ENCODE data around the gene IFT43.

Gene IFT43

GRCh38 chr14:76024211-76024907, 38.8 kb downstream of the IFT43 start:
- Histone ChIP-seq H3K9me2 (replicated peaks; ENCODE audit: insufficient read depth, low read length) (no peaks in the 10 kb centered on the region), H3K9me3 (replicated peaks; ENCODE audit: insufficient read depth, low read length) (no peaks in the 10 kb centered on the region), H3K4me3 (ENCODE audit: low read length) (no peak overlapping the region; the same call in 1 of the 2 replicates), H3K36me3 (replicated peaks; ENCODE audit: insufficient read depth, low read length) (no peaks in the 10 kb centered on the region), H4K20me1 (ENCODE audit: insufficient read depth, low read length) (no peaks in the 10 kb centered on the region), H3K27ac (ENCODE audit: low read length) (peak overlapping the region; percentile 21; the same call in 1 of the 2 replicates), H2AFZ (ENCODE audit: low read length) (peak overlapping the region; percentile 45; the same call in 1 of the 2 replicates), H3K79me2 (ENCODE audit: low read length) (no peaks in the 10 kb centered on the region), H3K9ac (ENCODE audit: low read length) (no peak overlapping the region), H3K4me1 (ENCODE audit: low read length) (0 out of 2 replicates have a peak, but pooled peaks cover 5% of the 10 kb centered on the region), H3K4me2 (ENCODE audit: low read depth, low read length) (peak overlapping the region; percentile 68), H3K27me3 (replicated peaks; ENCODE audit: insufficient read depth, low read length) (no peaks in the 10 kb centered on the region), H3F3A (ENCODE audit: insufficient read depth, low read length) (no peaks in the 10 kb centered on the region)
- TF ChIP-seq EZH2phosphoT487 (IDR thresholded peaks at IDR 0.05; ENCODE audit: low read length) (no peak), EZH2 (optimal IDR thresholded peaks at IDR 0.05; ENCODE audit: low read depth, low read length) (no peak)
- peak; percentile 5 for DNase-seq

DNA sequence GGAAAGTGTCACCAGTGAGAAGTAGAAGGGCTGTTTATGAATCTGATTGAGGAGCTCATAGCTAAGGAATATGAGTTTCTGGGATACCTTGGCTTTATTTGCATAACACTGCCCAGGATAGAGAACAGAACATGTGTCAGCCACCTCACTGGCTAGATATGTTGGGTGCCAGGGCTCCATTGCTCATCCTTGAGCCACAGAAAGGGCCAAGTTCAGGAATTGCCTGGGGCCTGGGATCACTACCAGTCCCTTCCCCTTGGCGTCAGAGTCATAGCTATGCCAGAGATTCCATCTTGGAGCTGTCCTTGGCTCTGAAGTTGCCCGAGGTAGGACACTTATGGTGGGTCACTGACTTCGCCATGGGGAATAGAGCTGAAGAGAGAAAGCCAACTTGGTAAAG, 49.0 kb downstream of the IFT43 start:
- H3K79me2 ChIP-seq (ENCODE audit: low read length), result no peaks in the 10 kb centered on the region
- H2AFZ ChIP-seq (ENCODE audit: low read length), result no peak overlapping the region
- H3K4me3 ChIP-seq (ENCODE audit: low read length), result no peak overlapping the region
- H3K27ac ChIP-seq (ENCODE audit: low read length), result no peak overlapping the region
- no peak overlapping the region for H3K4me2 ChIP-seq (ENCODE audit: low read depth, low read length)
- no peaks in the 10 kb centered on the region for H3K9me2 ChIP-seq (replicated peaks; ENCODE audit: insufficient read depth, low read length)
- no peaks in the 10 kb centered on the region for H3K4me1 ChIP-seq (ENCODE audit: low read length)
- DNase-seq, result no peak
- H3K27me3 ChIP-seq (replicated peaks; ENCODE audit: insufficient read depth, low read length), result no peaks in the 10 kb centered on the region
- H3K9ac ChIP-seq (ENCODE audit: low read length), result no peak overlapping the region
- TF ChIP-seq EZH2phosphoT487 (IDR thresholded peaks at IDR 0.05; ENCODE audit: low read length), result no peak
- TF ChIP-seq, protein P1, sequence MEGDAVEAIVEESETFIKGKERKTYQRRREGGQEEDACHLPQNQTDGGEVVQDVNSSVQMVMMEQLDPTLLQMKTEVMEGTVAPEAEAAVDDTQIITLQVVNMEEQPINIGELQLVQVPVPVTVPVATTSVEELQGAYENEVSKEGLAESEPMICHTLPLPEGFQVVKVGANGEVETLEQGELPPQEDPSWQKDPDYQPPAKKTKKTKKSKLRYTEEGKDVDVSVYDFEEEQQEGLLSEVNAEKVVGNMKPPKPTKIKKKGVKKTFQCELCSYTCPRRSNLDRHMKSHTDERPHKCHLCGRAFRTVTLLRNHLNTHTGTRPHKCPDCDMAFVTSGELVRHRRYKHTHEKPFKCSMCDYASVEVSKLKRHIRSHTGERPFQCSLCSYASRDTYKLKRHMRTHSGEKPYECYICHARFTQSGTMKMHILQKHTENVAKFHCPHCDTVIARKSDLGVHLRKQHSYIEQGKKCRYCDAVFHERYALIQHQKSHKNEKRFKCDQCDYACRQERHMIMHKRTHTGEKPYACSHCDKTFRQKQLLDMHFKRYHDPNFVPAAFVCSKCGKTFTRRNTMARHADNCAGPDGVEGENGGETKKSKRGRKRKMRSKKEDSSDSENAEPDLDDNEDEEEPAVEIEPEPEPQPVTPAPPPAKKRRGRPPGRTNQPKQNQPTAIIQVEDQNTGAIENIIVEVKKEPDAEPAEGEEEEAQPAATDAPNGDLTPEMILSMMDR (IDR thresholded peaks at IDR 0.05; ENCODE audit: low read length), result no peak
- TF ChIP-seq EZH2 (optimal IDR thresholded peaks at IDR 0.05; ENCODE audit: low read depth, low read length), result no peak
- no peaks in the 10 kb centered on the region for H3K36me3 ChIP-seq (replicated peaks; ENCODE audit: insufficient read depth, low read length)
- H3F3A ChIP-seq (ENCODE audit: insufficient read depth, low read length), result no peaks in the 10 kb centered on the region
- H4K20me1 ChIP-seq (ENCODE audit: insufficient read depth, low read length), result no peaks in the 10 kb centered on the region
- no peaks in the 10 kb centered on the region for H3K9me3 ChIP-seq (replicated peaks; ENCODE audit: insufficient read depth, low read length)

- Histone ChIP-seq H3K27me3 (replicated peaks; ENCODE audit: insufficient read depth, low read length) (no peaks in the 10 kb centered on the region), H3K36me3 (replicated peaks; ENCODE audit: insufficient read depth, low read length) (no peaks in the 10 kb centered on the region), H3K27ac (ENCODE audit: low read length) (no peak overlapping the region), H3K4me3 (ENCODE audit: low read length) (no peak overlapping the region), H3K9me2 (replicated peaks; ENCODE audit: insufficient read depth, low read length) (no peaks in the 10 kb centered on the region), H3K4me2 (ENCODE audit: low read depth, low read length) (no peak overlapping the region), H3K9me3 (replicated peaks; ENCODE audit: insufficient read depth, low read length) (no peaks in the 10 kb centered on the region), H3K4me1 (ENCODE audit: low read length) (no peaks in the 10 kb centered on the region), H4K20me1 (ENCODE audit: insufficient read depth, low read length) (no peaks in the 10 kb centered on the region), H2AFZ (ENCODE audit: low read length) (no peak overlapping the region), H3F3A (ENCODE audit: insufficient read depth, low read length) (no peaks in the 10 kb centered on the region), H3K9ac (ENCODE audit: low read length) (no peak overlapping the region), H3K79me2 (ENCODE audit: low read length) (no peaks in the 10 kb centered on the region)
- TF ChIP-seq, protein P1 (IDR thresholded peaks at IDR 0.05; ENCODE audit: low read length), result no peak
- TF ChIP-seq EZH2 (optimal IDR thresholded peaks at IDR 0.05; ENCODE audit: low read depth, low read length), result no peak
- no peak for TF ChIP-seq EZH2phosphoT487 (IDR thresholded peaks at IDR 0.05; ENCODE audit: low read length)
- no peak for DNase-seq
These were observed 55.1 kb downstream of the IFT43 start for GRCh38 chr14:76040704-76041103.

GRCh38 chr14:76045773-76046172, 60.2 kb downstream of the IFT43 start:
- H3K4me1 ChIP-seq (ENCODE audit: low read length), result no peaks in the 10 kb centered on the region
- no peak overlapping the region for H3K9ac ChIP-seq (ENCODE audit: low read length)
- no peaks in the 10 kb centered on the region for H3K79me2 ChIP-seq (ENCODE audit: low read length)
- H3K36me3 ChIP-seq (replicated peaks; ENCODE audit: insufficient read depth, low read length), result no peaks in the 10 kb centered on the region
- TF ChIP-seq EZH2phosphoT487 (IDR thresholded peaks at IDR 0.05; ENCODE audit: low read length), result no peak
- TF ChIP-seq, protein P1 (IDR thresholded peaks at IDR 0.05; ENCODE audit: low read length), result no peak
- no peak for TF ChIP-seq EZH2 (optimal IDR thresholded peaks at IDR 0.05; ENCODE audit: low read depth, low read length)
- no peak overlapping the region for H3K27ac ChIP-seq (ENCODE audit: low read length)
- H3K9me2 ChIP-seq (replicated peaks; ENCODE audit: insufficient read depth, low read length), result no peaks in the 10 kb centered on the region
- H3K9me3 ChIP-seq (replicated peaks; ENCODE audit: insufficient read depth, low read length), result no peaks in the 10 kb centered on the region
- no peak overlapping the region for H3K4me2 ChIP-seq (ENCODE audit: low read depth, low read length)
- no peak overlapping the region for H3K4me3 ChIP-seq (ENCODE audit: low read length)
- H4K20me1 ChIP-seq (ENCODE audit: insufficient read depth, low read length), result no peaks in the 10 kb centered on the region
- DNase-seq, result peak; percentile 43
- H3F3A ChIP-seq (ENCODE audit: insufficient read depth, low read length), result no peaks in the 10 kb centered on the region
- no peak overlapping the region for H2AFZ ChIP-seq (ENCODE audit: low read length)
- no peaks in the 10 kb centered on the region for H3K27me3 ChIP-seq (replicated peaks; ENCODE audit: insufficient read depth, low read length)

Data from MM.1S (cell line).